ENCODE data around the gene TRPM3.

- TF ChIP-seq TCF7L2 (IDR thresholded peaks at IDR 0.05; ENCODE audit: low read depth, low read length) (no peak), MXI1 (IDR thresholded peaks at IDR 0.05; ENCODE audit: low read depth, low read length) (no peak), NFIC (IDR thresholded peaks at IDR 0.05) (no peak), CHD1 (IDR thresholded peaks at IDR 0.05; ENCODE audit: low read length) (no peak), ERF (CRISPR knock-in tag; IDR thresholded peaks at IDR 0.05) (no peak), MAX (CRISPR knock-in tag; IDR thresholded peaks at IDR 0.05) (no peak)
Measured at GRCh38 chr9:70784456-70784855, 337.0 kb downstream of the TRPM3 start.

Measured in K562 (cell line).